Ovary (tissue), 9 donors: ENCODE data around the gene ZFP92. TPM values are rescaled to one million over a fixed set of nuclear protein-coding genes. Genes with fewer than 3 reads are reported as not detected.

Experiments
- DNase-seq, 5 donors: peaks; one replicate each; pipeline ENCODE4 v3.0.0-alpha.2; 2019 to 2020
- H3K27ac ChIP-seq, 2 donors: fragments of 200-600 bp; one replicate each; pipeline versions ENCODE4 v1.5.1 to v1.8.0; 2019 to 2022
- H3K27me3 ChIP-seq: fragments of 200-600 bp; one replicate; pipeline ENCODE4 v1.8.0; 2022
- H3K36me3 ChIP-seq: fragments of 200-600 bp; sonication (generic); one replicate; pipeline ENCODE4 v1.5.1; 2019
- H3K4me1 ChIP-seq: one replicate; pipeline ENCODE4 v1.8.1; 2013; ENCODE audit warnings: mild to moderate bottlenecking, moderate library complexity; ENCODE audit not compliant: insufficient read depth
- H3K4me3 ChIP-seq: fragments of 200-600 bp; sonication (generic); one replicate; pipeline ENCODE4 v1.5.1; 2017
- H3K9me3 ChIP-seq, 2 donors: fragments of 200-600 bp in 1 of 2; sonication (generic) in 1 of 2; one replicate each; pipeline versions ENCODE4 v1.5.1 to v1.8.1; 2013 to 2019; ENCODE audit warnings: mild to moderate bottlenecking in 1 of 2, moderate library complexity in 1 of 2
- CTCF ChIP-seq, 3 donors: fragments of 450-650 bp in 2 of 3; fragments of 200-600 bp in 1 of 3; IDR thresholded peaks; one replicate each; pipeline versions ENCODE4 v1.5.1 to v1.8.0; 2016 to 2022; ENCODE audit warnings: antibody characterized with exemption in 3 of 3, mild to moderate bottlenecking in 1 of 3
- EP300 ChIP-seq: sonication (generic); formaldehyde crosslinking; IDR thresholded peaks from one replicate; pipeline ENCODE4 v1.6.1; 2017; ENCODE audit warnings: antibody characterized with exemption
- POLR2A ChIP-seq: fragments of 450-650 bp; IDR thresholded peaks from one replicate; pipeline ENCODE4 v1.6.1; 2017; ENCODE audit warnings: antibody characterized with exemption, mild to moderate bottlenecking, moderate library complexity
- WGBS, 3 donors: extraction: QIAGEN DNeasy Blood & Tissue Kit in 1 of 3; methylation state at CpG; one replicate each; pipeline versions ENCODE4 v1.1.5 to v1.1.7; 2013 to 2017; 5-methylcytosine and 5-hydroxymethylcytosine counted together
- intact Hi-C, 4 donors: fragments of 100-400 bp; cut with DNase I; formaldehyde crosslinking; loops; one replicate each; pipeline versions ENCODE4 v1.11.0 to v1.15.1; 2022 to 2023
- polyA plus RNA-seq, 2 donors: library from polyadenylated mRNA; stranded (reverse); fragments of 200-250 nt in 1 of 2; fragments of 350-450 nt in 1 of 2; fragmentation: Illumina TruSeq in 1 of 2; extraction: RNeasy Lipid Tissue Mini Kit (QIAGEN cat#74804) in 1 of 2; gene quantifications; one replicate each; pipeline ENCODE4 v1.2.3, GENCODE V29; 2013 to 2014
- total RNA-seq, 7 donors: library from RNA; depleted of rRNA in 2 of 7; stranded (reverse); fragments of >200 nt in 2 of 7; fragmentation: NEBNext Ultra II Directional in 3 of 7; extraction: Animal tissue kit (Norgen Biotek cat#: 25700) in 3 of 7; gene quantifications; one replicate each; pipeline versions ENCODE4 v1.1.0 to v1.2.4, GENCODE V29; 2016 to 2023
- donor health status: DM: no; HTN: no; CAD: no; lungs with moderate emphysema.
- donor health status: DM: no; HTN: no; CAD: no.
- donor health status: Bipolar disorder and iron deficiency.
- donor health status: DM: yes; HTN: yes; CAD: no.
- donor health status: DM: no; HTN: no; CAD: no.
- donor health status: DM: yes; HTN: yes; CAD: no.

Gene ZFP92
- total and polyA plus RNA-seq, 9 donors = 2.7 to 9.4 (median 3.9) TPM

GRCh38 chrX:153456704-153457103, 45.4 kb downstream of the ZFP92 start:
- no peaks in the 10 kb centered on the region for H3K4me1 ChIP-seq
- TF ChIP-seq EP300 = no peak
- TF ChIP-seq CTCF (IDR thresholded peaks at IDR 0.05) = no peak
- no peak for TF ChIP-seq POLR2A
- H3K27me3 ChIP-seq = no peaks in the 10 kb centered on the region
- peak in 1 of 5 donors; percentile 15 for DNase-seq
- intact Hi-C loops = no loop called here
- WGBS, 3 donors = 84 to 92% (median 91%) methylated on average over 9 of the region's 9 CpGs
- no peak overlapping the region for H3K27ac ChIP-seq
- no peak overlapping the region for H3K4me3 ChIP-seq
- no peaks in the 10 kb centered on the region for H3K36me3 ChIP-seq
- no peaks in the 10 kb centered on the region for H3K9me3 ChIP-seq

GRCh38 chrX:153457136-153457825, 46.0 kb downstream of the ZFP92 start:
- no peak overlapping the region for H3K27ac ChIP-seq
- intact Hi-C loops = no loop called here
- WGBS, 3 donors = 86 to 92% (median 91%) methylated on average over 17 to 18 of the region's 18 CpGs
- DNase-seq = peak in 1 of 5 donors; percentile 9
- no peak for TF ChIP-seq EP300
- no peak for TF ChIP-seq POLR2A
- no peak for TF ChIP-seq CTCF (IDR thresholded peaks at IDR 0.05)
- H3K4me3 ChIP-seq = no peak overlapping the region
- H3K4me1 ChIP-seq = no peaks in the 10 kb centered on the region
- no peaks in the 10 kb centered on the region for H3K36me3 ChIP-seq
- no peaks in the 10 kb centered on the region for H3K27me3 ChIP-seq
- no peaks in the 10 kb centered on the region for H3K9me3 ChIP-seq

- 86 to 90% (median 87%) methylated on average over 17 of the region's 17 CpGs for WGBS, 3 donors
- Histone ChIP-seq H3K9me3 (no peaks in the 10 kb centered on the region), H3K4me3 (no peak overlapping the region), H3K4me1 (no peaks in the 10 kb centered on the region), H3K27me3 (no peaks in the 10 kb centered on the region), H3K27ac (no peak overlapping the region), H3K36me3 (no peaks in the 10 kb centered on the region)
- no peak for DNase-seq
- intact Hi-C loops = no loop called here
- TF ChIP-seq CTCF (IDR thresholded peaks at IDR 0.05) = no peak
- no peak for TF ChIP-seq EP300
- TF ChIP-seq POLR2A = no peak
Observed at GRCh38 chrX:153457827-153458466, 46.7 kb downstream of the ZFP92 start.

GRCh38 chrX:153458476-153458875, 47.2 kb downstream of the ZFP92 start:
- H3K36me3 ChIP-seq = no peaks in the 10 kb centered on the region
- H3K4me3 ChIP-seq = no peak overlapping the region
- no peak overlapping the region for H3K27ac ChIP-seq
- intact Hi-C loops = no loop called here
- no peaks in the 10 kb centered on the region for H3K4me1 ChIP-seq
- TF ChIP-seq CTCF (IDR thresholded peaks at IDR 0.05) (no peak), EP300 (no peak), POLR2A (no peak)
- WGBS, 3 donors = 74 to 75% (median 75%) methylated on average over 4 of the region's 4 CpGs
- H3K9me3 ChIP-seq = no peaks in the 10 kb centered on the region
- no peaks in the 10 kb centered on the region for H3K27me3 ChIP-seq
- no peak for DNase-seq
